HepG2 (cell line): ENCODE results near the gene ASAP2. TPM values are rescaled to one million over a fixed set of nuclear protein-coding genes. Genes with fewer than 3 reads are reported as not detected.

ENCODE experiments used
- ADNP ChIP-seq: sonication (generic); formaldehyde crosslinking; IDR thresholded peaks from 2 replicates; pipeline ENCODE4 v1.4.0; 2020; ENCODE audit warnings: missing genetic modification reagents
- CENPX ChIP-seq: sonication (generic); formaldehyde crosslinking; IDR thresholded peaks from 2 replicates; pipeline ENCODE4 v1.9.0; 2021; ENCODE audit warnings: mild to moderate bottlenecking, missing genetic modification reagents, moderate library complexity
- FOXM1 ChIP-seq: sonication (generic); formaldehyde crosslinking; IDR thresholded peaks from 2 replicates; pipeline ENCODE4 v1.5.0; 2020; ENCODE audit warnings: missing genetic modification reagents
- GTF3A ChIP-seq: sonication (generic); formaldehyde crosslinking; conservative IDR thresholded peaks from 2 replicates; pipeline ENCODE4 v1.4.0; 2020; ENCODE audit warnings: mild to moderate bottlenecking, missing genetic modification reagents
- HBP1 ChIP-seq: IDR thresholded peaks from 2 replicates; pipeline ENCODE4 v1.6.1; 2016; ENCODE audit warnings: low read depth, control low read depth
- KAT8 ChIP-seq: IDR thresholded peaks from 2 replicates; pipeline ENCODE4 v1.6.1; 2016; ENCODE audit warnings: missing genetic modification reagents, missing compliant biosample characterization
- LRRFIP1 ChIP-seq: sonication (generic); formaldehyde crosslinking; conservative IDR thresholded peaks from 2 replicates; pipeline ENCODE4 v1.4.0; 2020; ENCODE audit warnings: missing genetic modification reagents
- NR1H2 ChIP-seq: sonication (generic); formaldehyde crosslinking; IDR thresholded peaks from 2 replicates; pipeline ENCODE4 v1.8.1; 2022; ENCODE audit warnings: low read depth, missing genetic modification reagents, borderline replicate concordance
- PHB2 ChIP-seq: fragments of 450-650 bp; IDR thresholded peaks from 2 replicates; pipeline ENCODE4 v1.6.1; 2018; ENCODE audit not compliant: partially characterized antibody
- SOX13 ChIP-seq, 3 experiments: fragments of 450-650 bp in 1 of 3; sonication (generic) in 1 of 3; formaldehyde crosslinking in 1 of 3; IDR thresholded peaks in 2 of 3; conservative IDR thresholded peaks in 1 of 3; 2 replicates each; pipeline versions ENCODE4 v1.5.0 to v1.6.1; 2016 to 2020; ENCODE audit warnings: antibody characterized with exemption in 1 of 3, mild to moderate bottlenecking in 1 of 3, missing compliant biosample characterization in 1 of 3, missing genetic modification reagents in 1 of 3, moderate library complexity in 1 of 3
- UBTF ChIP-seq: sonication (generic); formaldehyde crosslinking; IDR thresholded peaks from 2 replicates; pipeline ENCODE4 v1.4.0; 2020; ENCODE audit warnings: mild to moderate bottlenecking, missing genetic modification reagents
- ZMYM2 ChIP-seq: sonication (generic); formaldehyde crosslinking; IDR thresholded peaks from 2 replicates; pipeline ENCODE4 v1.8.0; 2022; ENCODE audit warnings: mild to moderate bottlenecking, missing genetic modification reagents
- ZNF136 ChIP-seq: sonication (generic); formaldehyde crosslinking; IDR thresholded peaks from 2 replicates; pipeline ENCODE4 v1.8.1; 2022; ENCODE audit warnings: low read depth, mild to moderate bottlenecking, moderate library complexity, missing genetic modification reagents
- ZNF34 ChIP-seq: sonication (generic); formaldehyde crosslinking; IDR thresholded peaks from 2 replicates; pipeline ENCODE4 v1.4.0; 2020; ENCODE audit warnings: mild to moderate bottlenecking, missing genetic modification reagents, borderline replicate concordance
- ZNF564 ChIP-seq: sonication (generic); formaldehyde crosslinking; IDR thresholded peaks from 2 replicates; pipeline ENCODE4 v1.8.1; 2023; ENCODE audit warnings: mild to moderate bottlenecking, missing genetic modification reagents
- ZNF713 ChIP-seq: sonication (generic); formaldehyde crosslinking; IDR thresholded peaks from 2 replicates; pipeline ENCODE4 v1.4.0; 2020; ENCODE audit warnings: mild to moderate bottlenecking, missing genetic modification reagents
- ZNF761 ChIP-seq: sonication (generic); formaldehyde crosslinking; conservative IDR thresholded peaks from 2 replicates; pipeline ENCODE4 v1.4.0; 2020; ENCODE audit warnings: mild to moderate bottlenecking, missing genetic modification reagents
- ZNF788 ChIP-seq: sonication (generic); formaldehyde crosslinking; IDR thresholded peaks from 2 replicates; pipeline ENCODE4 v1.5.0; 2020; ENCODE audit warnings: mild to moderate bottlenecking, missing genetic modification reagents, borderline replicate concordance
- ZSCAN21 ChIP-seq: sonication (generic); formaldehyde crosslinking; IDR thresholded peaks from 2 replicates; pipeline ENCODE4 v1.8.0; 2022; ENCODE audit warnings: mild to moderate bottlenecking, missing genetic modification reagents, moderate library complexity, borderline replicate concordance
- ZSCAN29 ChIP-seq: sonication (generic); formaldehyde crosslinking; conservative IDR thresholded peaks from 2 replicates; pipeline ENCODE4 v1.4.0; 2020; ENCODE audit warnings: mild to moderate bottlenecking, missing genetic modification reagents
- ZSCAN30 ChIP-seq: sonication (generic); formaldehyde crosslinking; IDR thresholded peaks from 2 replicates; pipeline ENCODE4 v1.5.0; 2020; ENCODE audit warnings: mild to moderate bottlenecking, missing genetic modification reagents
- polyA plus RNA-seq, 8 experiments: library from polyadenylated mRNA; depleted of rRNA in 3 of 8; stranded (reverse) in 7 of 8; unstranded in 1 of 8; fragments of >200 nt; fragmentation: Illumina TruSeq in 4 of 8; extraction: Trizol in 4 of 8; gene quantifications; 2 replicates each; pipeline versions ENCODE4 v1.2.1 to v1.2.3, GENCODE V29; 2011 to 2016; ENCODE audit warnings: low read depth in 4 of 8, missing spikeins in 1 of 8, mixed read lengths in 1 of 8; ENCODE audit not compliant: insufficient read depth in 1 of 8
- total RNA-seq, 5 experiments: library from RNA; depleted of rRNA; stranded (reverse); fragments of >200 nt; fragmentation: Illumina TruSeq; extraction: Trizol; gene quantifications; 2 replicates each; pipeline ENCODE4 v1.2.3, GENCODE V29; 2016; ENCODE audit warnings: low read depth in 1 of 5

Gene ASAP2
- total and polyA plus RNA-seq, 2 of the 13 experiments (the other 11 are each of a cell fraction or from before 2014, with no cell fraction given) = 7.3 to 22.3 TPM

DNA sequence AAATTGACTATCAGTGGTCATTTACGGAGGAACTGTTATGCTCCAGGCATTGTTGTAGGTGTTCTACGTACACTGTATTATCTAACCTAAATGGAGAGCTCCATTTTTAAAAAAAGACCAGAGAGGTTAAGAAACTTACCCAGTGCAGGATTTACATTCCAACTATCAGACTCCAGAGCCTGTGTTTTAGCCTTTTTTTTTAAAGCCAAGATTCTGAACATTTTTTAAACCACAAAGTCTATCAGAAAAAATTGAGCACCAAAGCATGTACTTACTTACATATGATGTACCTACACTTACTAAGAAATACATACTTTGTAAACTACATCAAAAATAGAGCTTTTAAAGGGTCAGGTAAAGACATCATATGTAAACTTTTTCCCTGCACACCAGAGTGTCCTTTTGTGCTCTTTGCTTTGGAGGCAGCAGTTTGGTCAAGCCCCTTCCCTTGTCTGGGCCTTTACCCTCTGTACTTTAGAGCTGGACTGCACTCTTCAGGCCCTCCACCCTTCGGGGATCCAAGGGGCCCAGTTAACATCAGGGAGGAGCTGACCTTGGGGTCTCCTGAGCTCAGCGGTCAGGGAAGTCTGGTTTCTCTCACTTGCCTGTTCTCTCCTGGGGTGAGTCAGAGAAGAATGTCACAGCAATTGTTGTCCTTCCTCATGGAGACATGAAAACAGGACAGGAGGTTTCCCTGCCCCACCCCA, 158.3 kb downstream of the ASAP2 start (continued):
- TF ChIP-seq KAT8 (CRISPR knock-in tag) (no peak; the same call in 1 of the 2 replicates), ZSCAN29 (no peak), ZMYM2 (CRISPR knock-in tag) (no peak), HBP1 (CRISPR knock-in tag) (no peak), ZSCAN30 (CRISPR knock-in tag) (no peak), ADNP (CRISPR knock-in tag) (no peak), ZNF761 (CRISPR knock-in tag) (no peak), GTF3A (CRISPR knock-in tag) (no peak), FOXM1 (no peak), CENPX (CRISPR knock-in tag) (no peak), UBTF (CRISPR knock-in tag) (0 out of 2 replicates have a peak, but pooled peaks have one; percentile 22), ZNF788 (CRISPR knock-in tag) (peak; percentile 60; the same call in 1 of the 2 replicates), ZNF564 (CRISPR knock-in tag) (no peak), ZNF136 (CRISPR knock-in tag) (0 out of 2 replicates have a peak, but pooled peaks have one; percentile 69), ZSCAN21 (CRISPR knock-in tag) (no peak), ZNF713 (CRISPR knock-in tag) (no peak), ZNF34 (no peak), SOX13 (IDR thresholded peaks at IDR 0.05) (no peak), SOX13 (CRISPR knock-in tag; conservative IDR thresholded peaks at IDR 0.05 in 1 of 2, IDR thresholded peaks at IDR 0.05 in 1 of 2) (peak in 1 of 2 experiments; percentile 69; a peak in 2 of 4 replicates), NR1H2 (CRISPR knock-in tag) (no peak), PHB2 (no peak), LRRFIP1 (CRISPR knock-in tag) (no peak)
